ENCODE data around the gene SH3D21. TPM values are rescaled to one million over a fixed set of nuclear protein-coding genes. Genes with fewer than 3 reads are reported as not detected.
A peak's percentile ranks its signal among the peaks of the same experiment; 100 is the strongest.

The SH3D21 gene
- total and polyA plus RNA-seq, 10 donors, result 1.7 to 9.4 (median 4.0) TPM

DNA sequence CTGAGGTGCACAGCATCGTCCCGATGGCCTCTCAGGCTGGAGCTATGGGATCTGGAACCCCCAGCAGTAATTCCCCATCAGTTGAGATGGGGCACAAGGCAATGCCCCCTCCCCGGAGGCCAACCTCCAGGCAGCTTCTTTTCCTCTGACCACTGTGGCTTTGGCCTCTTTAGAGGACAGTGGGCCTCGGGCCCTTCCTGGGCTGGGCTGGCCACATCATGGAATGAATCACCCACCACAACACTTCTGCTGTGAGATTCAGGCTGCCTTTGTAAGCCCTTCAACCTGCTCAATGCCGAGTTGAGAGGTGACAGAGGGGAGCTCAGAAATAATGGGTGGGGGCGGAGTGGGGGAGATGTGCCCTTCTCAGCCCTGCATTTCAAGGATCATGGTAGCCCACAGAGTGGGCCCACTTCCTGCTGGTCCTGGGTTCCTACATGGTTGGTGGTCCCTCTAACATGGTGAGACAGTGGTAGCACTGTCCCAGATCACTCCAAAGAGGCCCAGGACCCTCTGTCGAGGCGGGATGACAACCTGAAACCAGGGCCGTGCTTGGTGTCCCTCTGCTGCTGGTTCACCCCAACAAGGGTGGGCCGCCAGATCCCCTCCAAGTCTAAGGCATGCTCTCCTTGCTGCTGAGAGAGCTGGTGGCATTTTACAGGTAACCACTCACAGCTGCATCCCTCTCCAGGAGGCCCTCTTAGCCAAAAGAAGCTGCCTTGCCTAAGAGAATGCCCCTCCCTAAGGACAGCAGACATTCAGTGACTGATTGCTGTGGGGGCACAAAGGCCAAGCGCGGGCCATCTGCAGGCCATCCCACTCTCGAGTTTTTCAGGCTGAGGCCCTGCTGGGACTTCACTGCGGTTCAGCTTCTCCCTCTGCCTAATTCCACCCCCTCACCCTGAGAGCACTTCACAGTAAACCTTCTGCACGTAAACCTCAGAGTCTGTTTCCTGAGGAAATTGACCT lies 47.0 kb downstream of the SH3D21 start:
- H3K27ac ChIP-seq, result peak overlapping the region in 7 of 8 donors; percentile 27 to 86 (median 79)
- intact Hi-C loops (cut with DNase I; ENCODE audit: low total_unique reads), result no loop called here
- WGBS, 5 donors, result 73 to 80% (median 79%) methylated on average over 13 to 15 of the region's 15 CpGs
- TF ChIP-seq POLR2A (IDR thresholded peaks at IDR 0.05), result no peak
- TF ChIP-seq POLR2AphosphoS5 (IDR thresholded peaks at IDR 0.05), result peak in 1 of 3 donors; percentile 19
- H3K27me3 ChIP-seq (replicated peaks in 1 of 7), result no peaks in the 10 kb centered on the region
- H3K4me1 ChIP-seq, result peaks cover 40 to 61% (median 48%) of the 10 kb centered on the region in 6 donors
- H3K9me3 ChIP-seq, result no peaks in the 10 kb centered on the region
- no peak overlapping the region for H3K4me3 ChIP-seq
- H3K36me3 ChIP-seq, result peaks cover 0 to 97% (median 47%) of the 10 kb centered on the region in 6 donors
- DNase-seq, result peak; percentile 51

DNA sequence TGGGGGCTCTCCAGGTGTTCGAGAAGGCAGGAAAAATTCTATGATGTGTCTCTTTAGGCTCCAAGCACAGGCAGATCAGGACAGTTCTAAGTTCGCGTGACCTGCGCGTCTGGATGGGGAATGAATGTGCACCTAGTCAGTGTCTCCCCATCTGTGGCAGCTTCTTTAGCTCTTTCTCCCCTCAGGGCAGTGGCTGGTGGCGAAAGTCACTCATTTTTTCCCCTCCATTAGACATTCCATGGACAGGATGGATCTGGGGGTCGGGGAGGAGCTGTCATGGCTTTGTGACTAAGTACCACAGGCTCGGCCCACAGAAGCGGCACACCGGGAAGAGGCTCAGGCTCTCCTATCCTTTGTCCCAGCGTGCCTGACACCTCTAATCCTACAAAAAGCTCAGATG lies 48.3 kb downstream of the SH3D21 start:
- 95 to 99% (median 96%) methylated on average over 11 of the region's 11 CpGs for WGBS, 5 donors
- TF ChIP-seq, protein P1, sequence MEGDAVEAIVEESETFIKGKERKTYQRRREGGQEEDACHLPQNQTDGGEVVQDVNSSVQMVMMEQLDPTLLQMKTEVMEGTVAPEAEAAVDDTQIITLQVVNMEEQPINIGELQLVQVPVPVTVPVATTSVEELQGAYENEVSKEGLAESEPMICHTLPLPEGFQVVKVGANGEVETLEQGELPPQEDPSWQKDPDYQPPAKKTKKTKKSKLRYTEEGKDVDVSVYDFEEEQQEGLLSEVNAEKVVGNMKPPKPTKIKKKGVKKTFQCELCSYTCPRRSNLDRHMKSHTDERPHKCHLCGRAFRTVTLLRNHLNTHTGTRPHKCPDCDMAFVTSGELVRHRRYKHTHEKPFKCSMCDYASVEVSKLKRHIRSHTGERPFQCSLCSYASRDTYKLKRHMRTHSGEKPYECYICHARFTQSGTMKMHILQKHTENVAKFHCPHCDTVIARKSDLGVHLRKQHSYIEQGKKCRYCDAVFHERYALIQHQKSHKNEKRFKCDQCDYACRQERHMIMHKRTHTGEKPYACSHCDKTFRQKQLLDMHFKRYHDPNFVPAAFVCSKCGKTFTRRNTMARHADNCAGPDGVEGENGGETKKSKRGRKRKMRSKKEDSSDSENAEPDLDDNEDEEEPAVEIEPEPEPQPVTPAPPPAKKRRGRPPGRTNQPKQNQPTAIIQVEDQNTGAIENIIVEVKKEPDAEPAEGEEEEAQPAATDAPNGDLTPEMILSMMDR (IDR thresholded peaks at IDR 0.05 in 8 of 11, conservative IDR thresholded peaks at IDR 0.05 in 3 of 11), result no peak
- no peak for TF ChIP-seq POLR2A (IDR thresholded peaks at IDR 0.05)
- no peak for TF ChIP-seq POLR2AphosphoS5 (IDR thresholded peaks at IDR 0.05)
- Histone ChIP-seq H3K4me1 (peaks cover 32 to 59% (median 49%) of the 10 kb centered on the region in 6 donors), H3K36me3 (peaks cover 0 to 97% (median 51%) of the 10 kb centered on the region in 6 donors), H3K9me3 (no peaks in the 10 kb centered on the region), H3K27me3 (replicated peaks in 1 of 7) (no peaks in the 10 kb centered on the region), H3K27ac (no peak overlapping the region), H3K4me3 (no peak overlapping the region)
- no peak for DNase-seq
- intact Hi-C loops (cut with DNase I; ENCODE audit: low total_unique reads), result no loop called here

DNA sequence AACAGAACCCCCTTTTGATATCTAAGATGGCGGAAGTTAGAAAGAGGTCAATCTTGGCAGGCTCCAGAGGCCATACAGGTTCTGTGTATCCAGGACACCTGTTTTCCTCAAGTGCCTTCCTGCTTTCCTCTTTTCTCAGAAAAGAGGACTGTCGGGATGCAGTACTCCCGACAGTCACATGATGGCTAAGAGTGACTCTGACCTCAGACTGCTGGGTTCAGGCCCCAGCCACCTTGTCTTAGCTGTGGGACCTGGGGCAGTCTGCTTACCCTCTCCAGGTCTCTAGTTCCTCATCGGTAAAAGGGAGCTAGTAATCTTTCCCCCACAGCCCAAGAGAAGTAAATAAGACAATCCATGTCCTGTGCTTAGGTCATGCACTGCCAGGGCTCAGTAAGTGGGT lies 49.6 kb downstream of the SH3D21 start:
- peaks cover 0 to 98% (median 51%) of the 10 kb centered on the region in 6 donors for H3K36me3 ChIP-seq
- intact Hi-C loops (cut with DNase I; ENCODE audit: low total_unique reads), result no loop called here
- no peak overlapping the region for H3K4me3 ChIP-seq
- WGBS, 5 donors, result 72 to 86% (median 80%) methylated on average over 4 of the region's 4 CpGs
- DNase-seq, result no peak
- peak overlapping the region in 2 of 8 donors; percentile 21 to 28 for H3K27ac ChIP-seq
- H3K4me1 ChIP-seq, result peaks cover 20 to 59% (median 48%) of the 10 kb centered on the region in 6 donors
- no peaks in the 10 kb centered on the region for H3K27me3 ChIP-seq (replicated peaks in 1 of 7)
- no peaks in the 10 kb centered on the region for H3K9me3 ChIP-seq
- TF ChIP-seq POLR2AphosphoS5 (IDR thresholded peaks at IDR 0.05) (no peak), POLR2A (IDR thresholded peaks at IDR 0.05) (no peak)
- TF ChIP-seq, protein P1 (IDR thresholded peaks at IDR 0.05 in 8 of 11, conservative IDR thresholded peaks at IDR 0.05 in 3 of 11), result no peak

DNA sequence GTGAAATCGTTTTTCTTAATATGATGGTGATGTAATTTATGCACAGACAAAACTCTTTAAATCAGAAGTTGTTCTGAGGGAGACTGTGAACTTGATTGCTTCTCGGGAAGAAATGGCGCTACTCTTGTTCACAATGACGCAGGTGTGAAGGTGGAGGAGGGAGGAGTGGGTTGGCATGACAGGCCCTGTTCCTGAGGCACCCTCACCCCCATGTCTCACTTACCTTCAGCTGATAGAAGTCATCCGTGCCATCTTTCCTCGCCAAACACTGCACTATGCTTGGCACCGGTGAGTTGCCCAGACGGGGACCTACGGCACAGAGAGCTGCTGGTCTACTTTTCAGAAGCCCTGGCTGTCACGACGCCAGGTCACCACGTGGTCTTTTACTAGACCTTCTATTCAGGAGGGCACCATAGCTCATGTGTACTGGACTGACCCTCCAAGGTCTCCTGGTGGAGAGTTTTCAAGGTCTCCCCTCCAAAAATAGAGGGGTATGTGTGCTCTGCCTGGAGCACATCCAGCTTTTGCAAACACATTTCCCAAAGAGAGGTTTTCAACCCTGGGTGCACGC lies 52.4 kb downstream of the SH3D21 start:
- no peak for DNase-seq
- Histone ChIP-seq H3K4me3 (peak overlapping the region in 1 of 8 donors; percentile 57), H3K9me3 (no peaks in the 10 kb centered on the region), H3K36me3 (peaks cover 0 to 100% (median 55%) of the 10 kb centered on the region in 6 donors), H3K27me3 (replicated peaks in 1 of 7) (no peaks in the 10 kb centered on the region), H3K4me1 (peaks cover 4 to 49% (median 31%) of the 10 kb centered on the region in 6 donors), H3K27ac (peak overlapping the region in 5 of 8 donors; percentile 61 to 90 (median 86))
- intact Hi-C loops (cut with DNase I; ENCODE audit: low total_unique reads), result no loop called here
- 80 to 92% (median 88%) methylated on average over 13 of the region's 13 CpGs for WGBS, 5 donors
- TF ChIP-seq, protein P1 (IDR thresholded peaks at IDR 0.05 in 8 of 11, conservative IDR thresholded peaks at IDR 0.05 in 3 of 11), result no peak
- TF ChIP-seq POLR2A (IDR thresholded peaks at IDR 0.05), result no peak
- no peak for TF ChIP-seq POLR2AphosphoS5 (IDR thresholded peaks at IDR 0.05)

All from spleen (tissue), 11 donors.